ELF-1 (cell line): ENCODE results near the gene NSUN2.

Experiments
- DNase-seq: peaks from one replicate; pipeline ENCODE4 v3.0.0-alpha.2; 2016; ENCODE audit warnings: low read depth, low spot score

The NSUN2 gene

DNA sequence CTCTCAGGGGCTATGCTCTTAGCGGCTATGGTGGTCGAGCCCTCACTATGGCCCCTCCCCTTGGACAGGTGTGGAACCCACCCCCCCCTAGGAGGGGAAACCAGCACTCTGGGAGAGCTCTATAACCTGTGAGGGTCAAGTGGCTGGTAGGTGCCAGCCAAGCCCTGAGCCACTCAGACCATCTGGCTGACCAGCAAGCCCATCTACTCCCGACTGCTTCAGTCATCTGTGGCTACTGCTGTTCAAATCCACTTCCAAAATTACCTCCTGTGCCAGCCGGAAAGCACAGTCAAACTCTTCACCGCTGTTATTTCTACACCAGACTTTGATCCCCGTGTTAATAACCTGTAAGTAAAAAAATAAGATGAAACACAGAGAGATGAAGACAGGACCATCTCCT, 28.5 kb downstream of the NSUN2 start:
- no peak for DNase-seq

DNA sequence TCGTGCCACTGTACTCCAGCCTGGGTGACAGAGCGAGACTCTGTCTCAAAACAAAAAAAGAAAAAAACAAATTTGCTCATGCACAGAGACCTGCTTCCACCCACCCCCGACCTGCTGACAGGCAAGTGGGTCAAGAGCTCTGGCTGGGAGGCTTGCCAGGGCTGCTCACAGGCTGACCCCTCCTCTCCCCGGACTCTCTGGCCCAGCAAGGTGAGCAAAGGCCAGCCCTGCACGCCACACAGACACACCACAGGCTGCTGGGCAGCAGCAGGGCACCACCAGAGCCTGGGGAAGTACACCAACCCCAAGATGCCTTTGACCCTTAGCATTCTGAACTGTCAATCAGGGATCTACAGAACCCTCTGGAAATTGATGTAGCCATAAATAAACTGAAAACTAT, 29.2 kb downstream of the NSUN2 start:
- DNase-seq = no peak

DNA sequence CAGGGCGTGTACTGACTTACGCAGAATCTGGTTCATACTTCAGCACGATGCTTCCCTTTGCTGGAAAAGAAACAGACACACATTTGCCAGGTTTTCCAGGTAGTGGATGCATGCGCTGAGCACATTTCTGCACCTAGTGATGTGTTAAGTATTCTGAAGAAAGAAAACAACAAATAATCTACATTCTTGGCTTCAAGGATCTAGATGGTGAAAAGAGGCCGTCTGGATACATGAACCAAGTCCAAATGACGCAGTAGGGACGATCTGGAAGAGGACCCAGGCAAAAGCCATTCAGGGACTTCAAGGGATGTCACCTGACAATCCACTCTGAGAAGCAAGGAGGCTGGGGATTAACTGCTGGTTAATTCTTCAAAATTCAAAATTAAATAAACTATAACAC, 30.4 kb downstream of the NSUN2 start:
- DNase-seq = no peak

DNA sequence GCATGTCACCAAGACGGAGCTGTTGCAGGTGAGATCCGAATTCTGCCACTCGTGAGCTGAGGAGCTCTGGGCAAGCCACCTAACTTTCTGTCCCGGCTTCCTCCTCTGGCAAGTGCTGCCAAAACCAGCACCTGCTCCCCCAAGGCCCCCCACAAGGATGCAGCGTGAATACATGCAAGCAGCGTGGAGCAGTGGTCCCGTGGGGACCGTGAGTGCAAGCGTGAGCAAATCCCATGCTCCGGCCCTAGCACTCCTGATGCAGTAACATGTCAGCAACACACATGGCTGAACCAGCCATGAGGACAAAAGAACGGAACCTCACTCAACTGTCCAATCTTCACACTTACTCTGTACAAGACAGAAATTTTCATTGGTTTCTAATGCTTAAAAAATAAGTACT, 31.0 kb downstream of the NSUN2 start:
- DNase-seq = no peak

DNA sequence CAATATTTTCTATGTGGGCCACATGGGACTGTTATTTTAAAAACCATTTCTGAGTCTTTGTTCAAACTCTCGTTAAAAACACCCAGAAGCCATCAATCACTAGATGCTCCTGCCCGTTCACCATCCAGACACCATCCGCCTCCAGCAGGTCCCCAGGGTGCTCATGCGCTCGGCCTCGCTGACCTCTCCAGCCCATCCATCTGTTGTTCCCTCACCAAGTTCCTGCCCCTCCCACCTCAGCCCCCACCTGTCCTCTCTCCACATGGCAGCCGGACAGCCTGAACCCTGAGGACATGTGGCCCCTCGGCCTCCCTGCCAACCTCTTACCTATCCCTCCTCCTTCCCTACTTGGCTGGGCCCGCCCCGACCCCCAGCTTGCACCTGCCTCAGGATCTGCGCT, 31.6 kb downstream of the NSUN2 start:
- DNase-seq = no peak

DNA sequence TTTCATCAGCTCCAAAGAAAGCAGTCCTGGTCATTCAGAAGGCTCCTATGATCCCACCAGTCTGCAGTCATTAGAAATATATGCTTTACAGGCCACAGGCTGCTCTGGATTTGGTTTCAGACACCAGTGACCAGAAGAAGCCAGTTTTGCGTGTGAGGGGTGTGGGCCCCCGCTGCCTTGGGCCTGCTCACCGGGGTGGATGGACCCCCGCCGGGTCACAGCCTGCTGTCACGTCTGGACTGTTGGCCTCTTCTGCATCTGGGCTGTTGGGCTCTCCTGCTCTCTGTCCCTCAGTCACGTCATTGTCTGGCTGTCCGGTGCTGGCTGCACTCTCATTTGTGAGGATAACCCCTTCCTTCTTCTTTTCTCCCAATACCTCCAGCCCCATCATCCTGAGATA, 33.1 kb downstream of the NSUN2 start:
- DNase-seq = no peak

DNA sequence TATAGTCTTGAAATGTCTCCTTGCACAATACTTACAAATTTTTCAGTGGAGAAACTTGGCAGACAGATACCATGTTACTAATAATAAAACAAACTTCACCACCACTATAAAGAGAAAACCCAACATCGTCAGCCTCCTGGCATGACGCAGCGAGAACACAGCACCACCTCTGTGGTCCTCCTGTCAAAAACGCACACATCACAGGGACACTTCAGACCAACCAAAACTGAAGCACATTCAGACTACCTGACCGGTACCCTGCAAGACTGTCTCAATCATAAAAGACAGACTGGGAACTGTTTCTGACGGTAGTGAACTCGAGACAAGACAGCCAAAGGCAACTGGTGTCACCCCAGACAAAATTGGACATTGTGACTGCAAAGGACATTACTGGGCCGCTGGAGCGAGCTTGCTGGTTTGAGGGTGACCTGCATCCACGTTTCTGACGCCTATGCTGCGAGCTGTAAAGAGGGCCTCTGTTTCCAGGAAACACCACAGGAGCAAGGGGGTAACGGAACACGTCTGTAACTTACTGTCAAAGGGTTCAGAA, 34.4 kb downstream of the NSUN2 start:
- no peak for DNase-seq

DNA sequence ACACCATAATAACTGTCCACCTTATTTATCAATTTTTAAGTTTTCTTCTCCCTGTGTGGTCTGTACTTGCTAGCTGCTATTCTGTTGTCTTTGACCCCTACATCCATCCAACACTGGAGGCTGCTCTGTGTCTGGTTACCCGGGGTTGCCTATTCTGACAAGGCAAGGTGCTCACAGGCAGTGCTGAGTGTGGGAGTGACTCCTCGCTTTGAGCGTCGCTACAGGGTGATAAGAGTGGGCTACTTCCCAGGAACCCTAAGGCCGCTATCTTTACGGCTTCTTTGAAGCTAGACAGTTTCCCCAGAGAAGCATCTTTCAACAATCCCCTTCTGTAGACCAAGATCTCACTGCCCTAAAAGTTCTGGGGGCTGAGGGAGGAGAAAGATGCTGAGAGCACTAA, 35.3 kb downstream of the NSUN2 start:
- no peak for DNase-seq

DNA sequence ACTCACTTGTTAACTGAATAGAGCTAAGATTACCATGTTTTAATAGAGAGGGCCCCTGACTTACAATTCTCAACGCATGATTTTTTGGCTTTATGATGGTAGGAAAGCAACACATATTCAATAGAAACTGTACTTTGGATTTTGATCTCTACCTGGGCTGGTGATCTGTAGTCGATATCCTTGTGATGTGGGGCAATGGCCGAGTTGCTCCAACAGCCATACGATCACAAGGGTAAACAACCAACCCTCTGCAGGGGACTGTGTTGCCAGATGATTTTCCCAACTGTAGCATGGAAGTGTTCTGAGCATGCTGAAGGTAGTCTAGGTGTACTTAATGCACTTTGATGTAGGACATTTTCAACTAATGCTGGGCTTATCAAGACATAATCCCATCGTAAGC, 36.5 kb downstream of the NSUN2 start:
- DNase-seq = no peak

DNA sequence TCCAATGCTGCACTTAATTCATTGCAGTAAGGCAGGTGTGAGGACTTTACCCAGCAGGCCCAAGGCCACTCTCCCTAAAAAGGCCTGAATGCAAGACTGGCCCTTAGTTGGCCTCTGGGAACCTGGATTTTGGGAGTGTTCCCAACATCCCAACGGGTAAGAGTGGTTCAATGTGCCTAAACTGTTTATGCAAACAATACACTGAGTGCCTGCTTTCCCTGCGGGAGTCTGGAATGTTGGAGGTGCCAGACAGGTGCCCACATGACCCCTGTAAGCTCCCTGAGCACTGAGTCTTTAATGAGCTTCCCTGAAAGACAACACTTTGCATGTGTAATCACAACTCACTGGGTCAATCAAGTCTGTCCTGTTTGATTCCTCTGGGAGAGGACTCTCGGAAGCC, 37.4 kb downstream of the NSUN2 start:
- DNase-seq = peak; percentile 16

DNA sequence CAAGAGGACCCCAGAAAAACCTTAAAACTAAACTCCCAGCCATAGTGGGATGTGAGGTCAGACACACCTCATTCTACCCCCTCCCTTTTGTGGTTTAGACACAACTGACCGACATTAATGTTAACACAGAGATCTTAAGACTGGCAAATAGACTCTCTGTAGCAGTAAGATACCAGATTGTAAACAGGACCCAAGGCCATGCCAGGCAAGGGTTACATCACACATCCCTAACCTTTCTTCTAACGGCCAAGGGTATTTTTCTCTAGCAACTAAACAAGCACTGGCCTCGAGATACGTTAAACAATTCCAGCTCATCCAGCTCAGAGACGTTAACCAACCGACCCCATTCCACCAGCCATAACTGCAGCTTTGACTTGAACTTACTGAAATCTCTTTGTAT, 38.8 kb downstream of the NSUN2 start:
- DNase-seq = no peak

DNA sequence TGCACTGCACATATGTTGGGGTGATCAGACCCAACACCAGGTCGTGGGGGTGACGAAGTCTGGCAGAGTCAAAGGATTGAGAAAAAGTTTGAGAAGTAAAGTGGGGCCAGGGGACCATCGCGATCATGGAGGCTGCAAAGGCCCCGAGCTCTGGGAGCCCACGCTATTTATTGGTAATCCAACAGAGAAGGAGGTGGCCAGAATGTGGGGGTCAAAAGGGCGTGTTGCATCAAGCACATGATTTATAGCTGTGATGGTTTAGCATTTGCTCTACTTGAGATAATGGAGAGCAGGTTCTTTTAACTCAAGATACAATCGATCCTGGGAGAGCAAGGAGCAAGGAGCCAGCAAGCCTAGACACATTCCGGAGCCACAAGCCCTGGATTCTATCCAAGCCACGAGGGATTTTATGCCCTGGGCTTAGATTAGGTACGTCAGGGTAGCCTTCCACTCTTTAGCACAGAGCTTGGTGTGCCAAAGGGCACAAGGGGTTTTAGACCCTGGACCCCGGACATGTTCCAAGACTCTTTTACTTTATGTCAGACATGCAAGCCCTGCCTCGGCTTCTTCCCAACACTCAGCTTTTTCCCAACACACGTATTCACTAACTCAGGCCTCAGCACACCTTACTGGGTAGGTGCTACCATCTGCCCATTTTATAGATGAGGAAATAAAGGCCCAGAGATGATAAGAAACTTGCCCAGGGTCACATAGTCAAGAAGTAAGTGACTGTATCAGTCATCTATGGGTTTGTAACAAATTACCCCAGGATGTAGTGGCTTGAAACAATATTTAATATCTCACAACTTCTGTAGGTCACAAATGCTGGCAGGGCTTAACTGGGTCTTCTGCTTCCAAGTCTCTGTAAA, 39.5 kb downstream of the NSUN2 start:
- DNase-seq = no peak

DNA sequence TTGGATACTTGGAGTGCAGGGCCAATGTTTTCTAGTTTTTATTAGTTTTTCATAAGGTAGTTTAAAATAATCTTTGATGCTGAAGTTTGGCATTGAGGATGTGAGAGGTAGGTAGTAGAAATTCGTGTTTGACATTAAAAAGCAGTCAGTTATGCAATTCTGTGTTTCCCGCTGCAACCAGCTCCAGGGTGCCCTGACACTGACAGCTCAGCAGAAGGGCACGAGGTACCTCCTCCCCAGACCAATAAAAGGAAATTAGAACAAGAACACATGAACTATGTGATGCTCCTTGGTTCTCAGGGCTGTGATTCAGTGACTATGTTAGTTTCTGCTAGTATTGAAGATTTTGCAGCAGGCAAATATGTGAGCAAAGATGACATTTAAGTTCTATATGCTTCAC, 40.2 kb downstream of the NSUN2 start:
- DNase-seq = no peak

DNA sequence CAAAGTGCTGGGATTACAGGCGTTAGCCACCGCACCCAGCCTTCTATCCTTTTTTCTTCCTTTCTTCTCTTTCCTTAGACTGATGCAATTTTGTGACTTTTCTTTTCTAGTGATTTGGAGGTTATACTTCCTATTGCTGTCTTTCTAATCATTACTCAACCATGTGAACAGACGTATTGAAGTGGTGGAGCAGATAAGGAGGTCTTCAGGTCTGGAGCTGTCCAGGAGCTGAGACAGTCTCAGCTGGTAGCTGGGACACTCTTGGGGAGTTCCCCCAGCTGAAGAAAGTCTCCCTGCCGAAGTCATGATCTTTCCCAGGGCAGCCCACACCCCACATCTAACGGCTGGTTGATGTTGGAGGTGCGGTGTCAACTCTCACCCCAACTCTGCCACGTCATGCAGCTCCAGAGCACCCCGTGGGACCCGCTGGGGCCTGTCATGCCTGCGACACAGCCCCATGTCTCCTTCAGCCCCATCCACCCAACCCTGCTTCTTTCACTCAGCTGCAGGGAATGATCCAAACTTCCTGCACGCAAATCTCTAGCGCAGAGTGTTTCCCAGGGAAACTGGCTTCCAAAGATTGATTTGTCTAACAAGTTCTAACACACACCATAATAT, 41.1 kb downstream of the NSUN2 start:
- DNase-seq = no peak

DNA sequence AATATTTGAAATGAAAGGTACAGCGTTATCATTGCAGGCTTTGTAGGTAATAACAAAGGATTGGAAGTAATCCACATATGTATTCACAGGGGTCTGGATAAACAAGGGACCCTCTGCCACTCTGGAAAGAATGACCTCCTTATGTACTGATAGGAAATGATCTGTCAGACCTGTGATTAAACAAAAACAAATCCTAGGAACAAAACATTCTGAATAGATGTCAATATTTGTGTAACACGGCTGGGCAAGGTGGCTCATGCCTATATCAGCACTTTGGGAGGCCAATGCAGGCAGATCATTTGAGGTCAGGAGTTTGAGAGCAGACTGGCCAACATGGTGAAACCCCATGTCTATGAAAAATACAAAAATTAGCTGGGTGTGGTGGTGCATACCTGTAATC, 42.3 kb downstream of the NSUN2 start:
- DNase-seq = no peak

DNA sequence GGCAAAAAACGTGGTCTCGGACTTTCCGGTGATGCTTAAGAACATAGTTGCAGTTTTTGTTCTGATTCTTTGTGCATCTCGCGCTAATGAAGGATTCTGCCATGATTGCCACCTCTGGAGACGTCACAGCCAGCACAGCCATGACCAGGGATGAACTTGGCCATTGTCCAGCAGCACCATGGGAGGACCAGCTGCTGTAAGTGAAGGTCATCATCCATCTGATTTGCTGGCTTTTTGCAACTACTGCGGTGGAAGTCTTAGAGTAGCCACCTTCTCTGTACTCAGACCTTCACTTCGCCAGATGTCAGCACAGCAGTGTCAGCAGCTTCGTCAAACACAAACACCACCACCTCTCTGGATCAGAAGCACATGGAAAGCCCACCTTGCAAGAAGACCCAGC, 45.7 kb downstream of the NSUN2 start:
- no peak for DNase-seq

DNA sequence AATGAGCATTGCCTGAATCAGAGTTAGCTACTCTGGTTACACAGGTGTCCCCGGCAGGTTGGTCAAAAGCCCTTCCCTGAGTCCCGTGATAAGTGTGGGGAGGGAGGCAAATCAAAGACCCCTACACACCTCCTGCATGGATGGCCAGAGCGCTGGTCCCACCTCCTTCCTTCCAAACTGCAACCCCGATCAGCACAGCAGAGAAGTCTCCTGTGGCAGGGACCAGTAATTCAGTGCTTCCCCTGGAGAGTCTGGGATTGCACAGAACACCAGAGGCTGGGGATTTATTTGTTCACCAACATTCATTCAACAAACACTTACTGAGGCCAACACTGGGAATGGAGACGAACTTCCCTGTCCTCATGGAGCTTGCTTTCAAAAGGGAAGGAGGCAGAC, 46.2 kb downstream of the NSUN2 start:
- no peak for DNase-seq

DNA sequence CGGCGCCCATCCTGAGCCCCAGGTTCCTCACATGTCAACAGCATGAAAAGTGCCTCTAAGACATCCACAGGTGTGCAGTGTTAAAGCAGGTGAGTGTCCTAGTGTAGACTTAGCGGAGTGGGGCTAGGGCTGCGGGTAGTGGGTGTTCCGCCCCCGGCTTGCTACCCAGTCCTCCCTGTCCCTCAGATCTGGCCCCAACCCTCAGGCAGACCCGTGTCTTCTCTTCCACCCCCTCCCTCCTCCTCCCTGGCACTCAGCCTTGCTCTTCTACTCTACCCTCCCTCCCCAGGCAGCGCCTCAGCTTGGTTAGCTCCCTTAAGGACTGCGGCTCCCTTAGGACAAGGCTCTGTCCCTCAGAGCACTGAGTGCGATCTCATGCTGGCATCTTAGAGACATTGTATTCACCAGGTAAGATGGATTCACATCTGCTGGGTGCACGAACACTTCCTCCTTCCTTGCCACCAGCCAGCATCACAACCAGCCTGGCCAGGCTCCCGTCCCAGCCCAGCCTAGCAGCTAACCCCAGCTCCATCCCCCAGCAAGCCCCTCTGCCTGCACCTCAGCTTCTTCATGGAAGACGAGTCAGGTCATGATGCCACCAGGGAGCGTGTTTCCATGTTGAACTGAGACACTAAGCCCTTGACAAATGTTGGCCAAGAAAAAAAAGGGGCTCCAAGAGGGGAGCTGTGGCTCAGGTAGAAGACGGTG, 46.8 kb downstream of the NSUN2 start:
- DNase-seq = no peak

DNA sequence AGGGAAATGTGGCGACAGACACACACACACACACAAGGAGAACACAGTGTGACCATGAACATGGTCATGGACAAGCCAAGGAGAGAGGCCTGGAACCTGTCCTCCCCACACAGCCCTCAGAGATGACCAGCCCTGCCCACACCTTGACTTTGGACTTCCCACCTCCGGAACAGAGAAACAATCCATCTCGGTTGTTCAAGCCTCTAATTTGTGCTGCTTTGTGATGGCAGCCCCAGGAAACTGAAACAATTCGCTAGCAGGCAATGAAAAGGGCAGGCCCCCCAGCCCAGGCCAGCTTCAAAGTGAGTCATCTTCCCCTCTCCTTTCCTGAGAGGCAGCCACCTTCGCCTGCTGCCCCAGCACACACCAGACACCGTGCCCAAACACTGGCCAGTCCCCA, 47.7 kb downstream of the NSUN2 start:
- DNase-seq = no peak

DNA sequence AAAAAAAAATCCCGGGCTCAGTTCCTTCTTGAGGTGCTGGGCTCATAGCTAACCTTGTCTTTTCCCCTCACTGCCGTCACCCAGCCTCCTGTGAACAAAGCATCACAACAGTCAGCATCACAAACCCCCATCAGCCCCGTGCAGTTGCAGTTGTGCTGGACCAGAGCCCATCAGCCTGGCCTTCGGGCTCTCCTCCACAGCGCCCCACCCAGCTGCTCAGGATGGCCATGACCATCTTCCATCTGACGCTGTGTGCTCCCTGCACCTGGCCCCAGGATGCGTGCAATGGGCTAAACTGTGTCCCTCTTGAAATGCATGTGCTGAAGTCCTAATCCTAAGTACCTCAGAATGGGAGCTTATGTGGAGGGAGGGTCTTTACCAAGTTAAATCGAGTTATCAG, 48.1 kb downstream of the NSUN2 start:
- DNase-seq = no peak

DNA sequence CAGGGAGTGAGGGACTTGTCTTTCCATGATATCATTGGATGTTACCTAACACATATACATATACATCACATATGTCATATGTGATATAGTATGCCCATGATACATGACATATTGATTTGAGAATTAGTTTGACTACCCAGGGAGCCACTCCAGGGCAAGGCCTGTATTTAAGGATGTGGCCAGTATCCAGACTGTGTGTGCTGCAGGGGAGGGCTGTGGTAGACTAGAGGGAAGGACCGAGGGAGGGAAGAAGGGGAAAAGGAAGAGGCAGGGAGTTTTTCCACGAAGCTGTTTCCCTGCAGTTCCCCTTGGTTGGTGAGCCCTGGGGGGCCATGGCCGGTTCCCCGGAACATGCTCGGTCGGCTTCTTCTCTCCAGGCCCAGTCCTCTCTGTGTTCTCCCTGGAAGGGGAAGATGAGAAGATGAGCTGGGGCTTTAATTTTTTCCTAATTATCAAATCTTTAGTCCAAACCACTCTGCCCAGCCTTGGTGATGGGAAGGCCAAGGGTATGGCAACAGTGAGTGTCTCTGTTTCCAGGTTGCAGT, 48.7 kb downstream of the NSUN2 start:
- no peak for DNase-seq
